IPS-15b (cell line): ENCODE results near the gene AMZ1.

ENCODE experiments used
- H3K27me3 ChIP-seq: one replicate; pipeline ENCODE4 v1.6.1; 2013; ENCODE audit warnings: low read length; ENCODE audit not compliant: control insufficient read depth, insufficient read depth
- H3K36me3 ChIP-seq: one replicate; pipeline ENCODE4 v1.6.1; 2013; ENCODE audit warnings: low read length; ENCODE audit not compliant: control insufficient read depth, insufficient read depth
- H3K4me1 ChIP-seq: one replicate; pipeline ENCODE4 v1.6.1; 2013; ENCODE audit warnings: mild to moderate bottlenecking, low read length; ENCODE audit not compliant: control insufficient read depth, insufficient read depth
- H3K4me3 ChIP-seq: one replicate; pipeline ENCODE4 v1.5.1; 2013; ENCODE audit warnings: low read depth, low read length
- H3K9ac ChIP-seq: one replicate; pipeline ENCODE4 v1.6.1; 2013; ENCODE audit warnings: low read depth, mild to moderate bottlenecking, low read length
- H3K9me3 ChIP-seq: one replicate; pipeline ENCODE4 v1.6.1; 2013; ENCODE audit warnings: mild to moderate bottlenecking, low read length; ENCODE audit not compliant: control insufficient read depth, insufficient read depth

Gene AMZ1

DNA sequence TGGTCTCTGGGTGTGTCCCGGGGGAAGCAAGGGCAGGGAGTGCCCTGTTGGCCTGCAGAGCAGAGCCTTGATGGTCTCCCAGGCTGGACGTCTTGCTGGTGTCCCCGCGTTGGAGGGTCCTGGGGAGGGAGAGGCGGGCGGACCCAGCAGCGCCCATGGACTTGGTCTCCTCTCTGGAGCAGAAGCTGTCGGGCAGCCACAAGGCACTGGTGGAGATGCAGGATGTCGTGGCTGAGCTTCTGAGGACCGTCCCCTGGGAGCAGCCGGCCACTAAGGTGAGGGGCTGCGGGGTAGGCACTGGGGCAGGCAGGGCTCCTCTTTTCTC is 35.3 kb upstream of the AMZ1 start:
- Histone ChIP-seq H3K36me3 (peaks cover 43% of the 10 kb centered on the region), H3K4me3 (no peak overlapping the region), H3K9me3 (no peaks in the 10 kb centered on the region), H3K4me1 (no peaks in the 10 kb centered on the region), H3K27me3 (no peaks in the 10 kb centered on the region), H3K9ac (no peak overlapping the region)

DNA sequence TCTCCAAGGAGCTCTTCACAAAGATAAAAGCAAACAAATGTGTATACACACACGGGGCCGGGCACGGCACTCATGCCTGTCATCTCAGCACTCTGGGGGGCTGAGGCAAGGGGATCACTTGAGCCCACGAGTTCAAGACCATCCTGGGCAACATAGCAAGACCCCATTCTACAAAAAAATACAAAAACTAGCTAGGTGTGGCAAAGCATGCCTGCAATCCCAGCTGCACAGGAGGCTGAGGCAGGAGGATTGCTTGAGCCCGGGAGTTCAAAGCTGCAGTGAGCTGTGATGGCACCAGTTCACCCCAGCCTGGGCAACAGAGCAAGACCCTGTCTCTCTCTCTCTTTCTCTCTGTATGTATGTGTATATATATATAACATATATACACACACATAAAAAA is 33.9 kb upstream of the AMZ1 start:
- Histone ChIP-seq H3K9me3 (no peaks in the 10 kb centered on the region), H3K36me3 (peaks cover 43% of the 10 kb centered on the region)

DNA sequence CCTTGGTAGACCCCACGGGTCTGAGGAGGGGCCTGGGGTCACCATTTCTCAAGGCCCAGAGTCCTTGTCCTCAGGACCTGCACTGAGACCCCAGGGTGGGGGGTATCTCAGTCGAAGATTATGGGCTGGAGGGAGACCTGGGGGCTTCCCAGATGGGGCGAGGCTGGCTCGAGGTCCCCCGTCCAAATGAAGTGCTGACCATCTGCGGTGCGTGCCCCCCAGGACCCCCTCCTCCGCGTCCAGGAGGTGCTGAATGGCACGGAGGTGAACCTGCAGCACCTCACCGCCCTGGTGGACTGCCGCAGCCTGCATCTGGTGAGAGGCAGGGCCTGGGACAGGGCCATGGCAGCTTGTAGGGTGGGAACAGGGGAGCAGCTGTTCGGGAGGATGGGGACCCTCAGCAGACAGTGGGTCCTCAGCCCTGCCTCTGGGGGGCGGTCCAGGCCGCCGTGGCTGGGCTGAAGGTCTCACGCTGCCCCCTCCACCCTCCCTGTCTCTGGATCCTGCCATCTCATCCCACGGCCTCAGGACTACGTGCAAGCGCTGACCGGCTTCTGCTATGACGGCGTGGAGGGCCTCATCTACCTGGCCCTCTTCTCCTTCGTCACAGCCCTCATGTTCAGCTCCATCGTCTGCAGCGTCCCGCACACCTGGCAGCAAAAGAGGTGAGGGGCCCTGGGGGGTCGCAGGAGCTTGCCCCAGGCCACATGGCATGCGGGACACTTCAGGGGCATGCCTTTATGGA is 32.0 kb upstream of the AMZ1 start:
- Histone ChIP-seq H3K4me3 (no peak overlapping the region), H3K27me3 (no peaks in the 10 kb centered on the region), H3K9me3 (no peaks in the 10 kb centered on the region), H3K36me3 (peaks cover 38% of the 10 kb centered on the region), H3K9ac (no peak overlapping the region), H3K4me1 (no peaks in the 10 kb centered on the region)

More for the DNA sequence above, 33.9 kb upstream of the AMZ1 start:
- Histone ChIP-seq H3K9ac (no peak overlapping the region), H3K27me3 (no peaks in the 10 kb centered on the region), H3K4me3 (no peak overlapping the region), H3K4me1 (no peaks in the 10 kb centered on the region)

DNA sequence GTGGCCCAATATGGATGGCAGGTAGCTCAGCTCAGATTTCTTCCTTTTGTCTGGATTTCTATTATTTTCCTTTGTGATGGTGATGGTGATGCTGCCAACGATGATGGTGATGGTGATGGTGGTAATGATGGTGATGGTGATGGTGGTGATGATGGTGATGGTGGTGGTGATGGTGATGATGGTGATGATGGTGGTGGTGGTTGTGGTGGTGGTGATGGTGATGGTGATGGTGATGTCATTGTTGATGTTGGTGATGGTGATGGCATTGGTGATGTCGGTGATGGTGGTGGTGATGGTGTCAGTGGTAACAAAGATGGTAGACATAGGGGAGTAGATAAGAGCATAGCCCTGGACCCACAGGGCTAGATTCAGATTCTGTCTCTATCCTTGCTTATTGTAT is 30.8 kb upstream of the AMZ1 start:
- no peaks in the 10 kb centered on the region for H3K9me3 ChIP-seq
- H3K27me3 ChIP-seq, result no peaks in the 10 kb centered on the region
- no peaks in the 10 kb centered on the region for H3K4me1 ChIP-seq
- H3K9ac ChIP-seq, result no peak overlapping the region
- no peak overlapping the region for H3K4me3 ChIP-seq
- H3K36me3 ChIP-seq, result peaks cover 38% of the 10 kb centered on the region

DNA sequence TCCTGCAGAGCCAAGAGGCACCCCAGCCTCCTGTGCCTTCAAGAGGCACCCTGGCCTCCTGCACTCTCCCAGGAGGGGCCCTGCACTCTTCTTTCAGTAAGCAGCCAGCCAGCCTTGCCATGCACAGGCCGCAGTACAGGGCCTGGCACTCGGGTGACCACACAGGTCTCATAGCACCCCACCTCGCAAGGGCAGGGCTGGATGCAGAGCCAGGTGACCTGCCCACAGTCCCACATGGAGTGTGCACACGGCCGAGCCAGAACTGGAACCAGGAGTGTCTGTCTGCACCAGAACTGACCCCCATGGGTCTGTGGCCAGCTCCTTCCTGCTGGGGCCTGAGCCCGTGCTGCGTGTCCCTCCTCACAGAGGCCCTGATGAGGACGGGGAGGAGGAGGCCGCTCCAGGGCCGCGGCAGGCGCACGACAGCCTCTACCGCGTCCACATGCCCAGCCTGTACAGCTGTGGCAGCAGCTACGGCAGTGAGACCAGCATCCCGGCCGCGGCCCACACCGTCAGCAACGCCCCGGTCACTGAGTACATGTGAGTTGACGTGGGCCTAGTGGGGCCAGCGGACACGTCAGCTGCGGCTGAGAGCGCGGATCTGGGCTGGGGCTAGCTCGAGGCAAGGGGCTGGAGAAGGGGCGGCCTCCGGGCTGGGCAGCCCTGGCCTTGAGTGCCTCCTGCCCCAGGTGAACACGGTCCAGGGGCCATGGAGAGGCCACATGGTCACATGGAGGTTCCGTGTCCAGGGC is 29.9 kb upstream of the AMZ1 start:
- Histone ChIP-seq H3K36me3 (peaks cover 39% of the 10 kb centered on the region), H3K4me3 (no peak overlapping the region), H3K4me1 (no peaks in the 10 kb centered on the region), H3K9me3 (no peaks in the 10 kb centered on the region), H3K27me3 (no peaks in the 10 kb centered on the region), H3K9ac (no peak overlapping the region)

DNA sequence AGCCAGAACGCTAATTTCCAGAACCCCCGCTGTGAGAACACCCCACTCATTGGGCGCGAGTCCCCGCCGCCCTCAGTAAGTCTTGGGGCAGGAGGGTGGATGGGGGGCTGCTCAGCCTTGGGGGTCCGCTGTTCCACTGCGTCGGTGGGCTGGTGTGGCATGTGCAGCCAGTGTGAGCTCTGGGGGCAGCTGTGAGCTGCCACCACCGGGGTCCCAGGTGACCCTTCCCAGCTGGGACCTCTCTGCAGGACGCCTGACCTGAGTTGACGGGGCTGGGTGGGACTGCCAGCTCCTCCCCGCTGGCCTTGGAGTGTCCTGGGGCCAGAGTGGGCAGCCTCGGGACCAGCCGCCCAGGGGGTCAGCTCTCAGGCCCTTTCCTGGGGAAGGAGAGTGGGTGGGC is 29.1 kb upstream of the AMZ1 start:
- Histone ChIP-seq H3K9me3 (no peaks in the 10 kb centered on the region), H3K9ac (no peak overlapping the region), H3K4me1 (no peaks in the 10 kb centered on the region), H3K27me3 (no peaks in the 10 kb centered on the region), H3K36me3 (peaks cover 39% of the 10 kb centered on the region), H3K4me3 (no peak overlapping the region)

DNA sequence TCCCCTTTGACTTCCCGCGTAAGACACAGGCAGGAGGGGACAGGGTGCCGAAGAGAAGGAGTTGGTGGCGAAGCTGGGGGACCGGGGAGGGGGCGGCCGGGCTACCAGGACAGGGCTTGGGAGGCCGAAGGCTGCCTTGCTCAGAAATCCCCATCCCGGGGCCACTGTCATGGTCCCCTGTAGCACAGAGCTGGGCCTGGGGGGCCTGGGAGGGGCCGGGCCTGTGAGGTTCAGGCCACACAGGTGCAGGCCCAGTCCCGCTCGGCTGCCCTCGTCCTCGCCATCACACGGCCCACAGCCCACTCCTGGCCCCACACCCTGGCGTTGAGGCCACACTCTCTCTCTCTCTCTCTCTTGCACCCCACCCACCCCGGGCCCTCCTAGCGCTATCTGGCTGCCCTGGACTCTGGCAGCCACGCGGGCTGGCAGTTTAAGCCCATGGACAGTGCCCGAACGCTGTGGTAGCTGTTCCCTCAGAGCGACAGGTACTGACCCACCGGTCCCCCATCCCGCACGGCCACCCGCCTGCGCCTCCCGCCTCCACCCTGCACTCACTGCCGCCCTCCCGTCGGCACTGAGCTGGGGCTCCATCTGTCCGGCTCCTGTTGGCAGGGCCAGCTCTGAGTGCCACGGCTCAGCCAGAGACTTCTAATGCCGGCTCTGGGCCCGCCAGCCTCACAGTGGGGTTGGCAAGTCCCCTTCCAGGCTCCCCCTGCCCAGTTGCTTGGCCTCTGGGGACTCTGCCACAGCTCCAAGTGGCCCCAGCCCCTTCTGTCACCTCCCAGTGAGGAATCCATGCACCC is 28.2 kb upstream of the AMZ1 start:
- H3K4me3 ChIP-seq, result no peak overlapping the region
- peaks cover 39% of the 10 kb centered on the region for H3K36me3 ChIP-seq
- no peak overlapping the region for H3K9ac ChIP-seq
- H3K4me1 ChIP-seq, result no peaks in the 10 kb centered on the region
- H3K9me3 ChIP-seq, result no peaks in the 10 kb centered on the region
- H3K27me3 ChIP-seq, result no peaks in the 10 kb centered on the region

DNA sequence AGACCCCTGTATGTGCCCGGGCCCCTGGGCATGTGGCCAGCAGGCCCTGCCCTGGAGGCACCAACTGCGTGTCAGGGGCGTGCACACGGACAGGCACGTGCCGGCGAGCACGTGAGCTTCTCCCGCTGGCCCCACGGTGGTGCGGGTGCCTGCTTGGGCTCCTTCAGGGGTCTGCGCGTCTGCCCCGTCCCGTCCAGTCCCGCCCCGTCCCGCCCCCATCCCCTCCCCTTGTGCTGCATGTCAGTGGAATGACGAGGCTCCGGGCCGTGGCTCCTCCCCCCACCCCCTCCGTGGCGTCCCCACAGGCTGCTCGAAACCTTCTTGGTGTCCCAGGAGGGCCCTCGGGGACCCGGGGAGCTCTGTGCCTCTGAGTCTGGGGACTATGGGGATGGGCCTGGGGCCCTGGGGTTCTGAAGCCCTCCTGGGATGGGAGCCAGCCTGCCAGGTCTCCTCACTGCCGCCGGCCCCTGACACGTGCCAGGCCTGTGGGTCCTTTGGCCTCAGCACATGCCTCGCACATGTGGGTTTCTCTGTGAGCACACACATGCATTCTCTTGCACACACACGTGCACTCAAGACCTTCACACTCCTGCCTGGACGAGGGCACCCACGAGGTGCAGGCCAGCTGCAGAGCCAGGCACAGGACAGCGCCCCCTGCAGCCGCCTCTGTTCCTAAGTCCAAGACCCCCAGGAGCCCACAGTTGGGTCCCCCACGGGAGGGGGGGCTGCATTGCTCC is 27.5 kb upstream of the AMZ1 start:
- H3K9ac ChIP-seq, result no peak overlapping the region
- H3K9me3 ChIP-seq, result no peaks in the 10 kb centered on the region
- no peaks in the 10 kb centered on the region for H3K27me3 ChIP-seq
- peaks cover 39% of the 10 kb centered on the region for H3K36me3 ChIP-seq
- no peaks in the 10 kb centered on the region for H3K4me1 ChIP-seq
- no peak overlapping the region for H3K4me3 ChIP-seq

DNA sequence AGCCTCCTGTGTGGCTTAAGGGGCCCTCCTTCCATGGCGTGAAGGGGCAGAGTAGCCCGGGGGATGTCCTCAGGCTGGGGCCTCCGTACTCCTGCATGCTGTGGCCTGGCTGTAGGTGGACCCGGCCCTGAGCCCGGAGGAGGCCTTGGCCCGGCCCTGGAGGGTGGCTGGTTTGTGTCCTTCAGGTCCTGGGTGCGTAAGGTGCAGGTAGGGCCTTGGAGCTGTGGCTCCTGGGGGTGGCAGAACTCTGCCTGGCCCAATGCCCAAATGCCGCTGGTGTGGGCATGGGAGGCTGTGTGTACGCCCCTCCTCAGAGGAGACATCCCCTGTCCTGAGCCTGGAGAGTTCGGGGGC is 26.9 kb upstream of the AMZ1 start:
- Histone ChIP-seq H3K4me1 (no peaks in the 10 kb centered on the region), H3K9me3 (no peaks in the 10 kb centered on the region), H3K27me3 (no peaks in the 10 kb centered on the region), H3K4me3 (no peak overlapping the region), H3K9ac (no peak overlapping the region), H3K36me3 (peaks cover 36% of the 10 kb centered on the region)

DNA sequence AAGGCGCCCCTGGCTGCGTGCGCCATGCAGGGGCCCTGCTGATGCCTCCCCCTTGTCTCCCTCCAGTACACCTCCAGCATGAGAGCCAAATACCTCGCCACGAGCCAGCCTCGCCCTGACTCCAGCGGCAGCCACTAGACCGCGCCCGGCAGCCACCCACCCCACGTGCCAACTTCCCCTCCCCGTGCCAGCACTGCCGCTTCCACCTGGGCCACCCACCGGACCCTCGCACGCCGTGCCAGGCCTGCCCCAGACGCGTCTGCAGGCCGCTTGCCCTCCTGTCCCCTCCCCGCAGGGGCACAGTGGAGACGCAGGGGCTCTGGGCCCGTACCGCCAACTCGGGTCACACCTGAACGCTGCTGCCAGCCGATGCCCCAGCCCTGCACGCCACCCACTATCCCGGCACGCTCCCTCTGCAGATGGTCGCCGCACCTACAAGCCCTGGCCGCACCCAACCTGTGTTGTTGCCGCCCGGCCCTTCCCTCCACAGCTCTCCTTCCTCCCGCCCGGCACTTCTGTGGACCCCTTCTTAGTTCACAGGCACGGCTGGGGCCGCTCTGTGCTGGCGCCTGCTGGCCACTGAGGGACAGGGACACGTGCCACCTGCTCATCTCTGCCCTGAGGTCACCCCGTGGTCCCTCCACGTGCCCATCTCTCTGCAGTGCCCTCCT is 26.3 kb upstream of the AMZ1 start:
- no peaks in the 10 kb centered on the region for H3K4me1 ChIP-seq

More for the DNA sequence above, 26.3 kb upstream of the AMZ1 start:
- Histone ChIP-seq H3K9ac (no peak overlapping the region), H3K27me3 (no peaks in the 10 kb centered on the region), H3K4me3 (no peak overlapping the region), H3K9me3 (no peaks in the 10 kb centered on the region), H3K36me3 (peaks cover 29% of the 10 kb centered on the region)
